GM23338 (cell line): Measurements from ENCODE around the gene ITGA1. TPM values are rescaled to one million over a fixed set of nuclear protein-coding genes. Genes with fewer than 3 reads are reported as not detected.

ENCODE experiments used
- ATAC-seq: fragments of 200-7000 bp; cut with Tn5 transposase; 3 replicates; pipeline ENCODE4 v1.9.1; 2020
- DNase-seq: peaks from one replicate; pipeline ENCODE4 v3.0.0-alpha.2; 2015; ENCODE audit warnings: low spot score
- H2AFZ ChIP-seq: fragments of 200-600 bp; sonication (generic); 2 replicates; pipeline ENCODE4 v1.8.0; 2016; ENCODE audit warnings: antibody characterized with exemption, mild to moderate bottlenecking, moderate library complexity
- H3F3A ChIP-seq: fragments of 200-600 bp; sonication (generic); replicated peaks from 2 replicates; pipeline ENCODE4 v1.8.0; 2017; ENCODE audit warnings: antibody characterized with exemption, mixed run types, low read depth
- H3K27ac ChIP-seq: fragments of 200-600 bp; sonication (generic); 2 replicates; pipeline ENCODE4 v1.6.1; 2016; ENCODE audit warnings: low read depth
- H3K27me3 ChIP-seq: fragments of 200-600 bp; sonication (generic); 2 replicates; pipeline ENCODE4 v1.8.0; 2016; ENCODE audit warnings: mild to moderate bottlenecking, mixed run types, moderate library complexity; ENCODE audit not compliant: insufficient read depth
- H3K36me3 ChIP-seq: fragments of 200-600 bp; sonication (generic); 2 replicates; pipeline ENCODE4 v1.8.0; 2016; ENCODE audit warnings: mild to moderate bottlenecking; ENCODE audit not compliant: insufficient read depth
- H3K4me1 ChIP-seq: fragments of 200-600 bp; sonication (generic); 2 replicates; pipeline ENCODE4 v1.8.0; 2016; ENCODE audit warnings: mild to moderate bottlenecking, moderate library complexity; ENCODE audit not compliant: insufficient read depth
- H3K4me2 ChIP-seq: fragments of 200-600 bp; sonication (generic); 2 replicates; pipeline ENCODE4 v1.7.1; 2017; ENCODE audit warnings: mixed run types
- H3K4me3 ChIP-seq: fragments of 200-600 bp; sonication (generic); 2 replicates; pipeline ENCODE4 v1.6.1; 2016; ENCODE audit warnings: mixed run types
- H3K79me2 ChIP-seq: fragments of 200-600 bp; sonication (generic); replicated peaks from 2 replicates; pipeline ENCODE4 v1.8.0; 2017; ENCODE audit warnings: mild to moderate bottlenecking; ENCODE audit not compliant: insufficient read depth
- H3K9me2 ChIP-seq: fragments of 200-600 bp; sonication (generic); 2 replicates; pipeline ENCODE4 v1.8.0; 2017; ENCODE audit not compliant: insufficient read depth
- H4K20me1 ChIP-seq: fragments of 200-600 bp; sonication (generic); replicated peaks from 2 replicates; pipeline ENCODE4 v1.8.0; 2017; ENCODE audit warnings: mild to moderate bottlenecking; ENCODE audit not compliant: insufficient read depth
- H3K27ac Mint-ChIP-seq: 2 replicates; pipeline ENCODE4 v1.8.0; 2020; ENCODE audit warnings: inconsistent platforms, mild to moderate bottlenecking, moderate library complexity, mixed read lengths
- H3K27me3 Mint-ChIP-seq: 3 replicates; pipeline ENCODE4 v1.8.0; 2022; ENCODE audit warnings: low read depth, mild to moderate bottlenecking, moderate library complexity, mixed read lengths, inconsistent platforms; ENCODE audit not compliant: insufficient read depth, poor library complexity
- H3K36me3 Mint-ChIP-seq: 3 replicates; pipeline ENCODE4 v1.8.0; 2021; ENCODE audit warnings: low read depth, mild to moderate bottlenecking, inconsistent platforms, moderate library complexity, mixed read lengths
- H3K4me1 Mint-ChIP-seq: 3 replicates; pipeline ENCODE4 v1.8.0; 2020; ENCODE audit warnings: mild to moderate bottlenecking, inconsistent platforms, mixed read lengths
- H3K4me3 Mint-ChIP-seq: 3 replicates; pipeline ENCODE4 v1.8.0; 2021; ENCODE audit warnings: moderate library complexity, mild to moderate bottlenecking, inconsistent platforms, mixed read lengths
- H3K9me3 Mint-ChIP-seq: 3 replicates; pipeline ENCODE4 v1.8.0; 2020; ENCODE audit warnings: moderate library complexity, mild to moderate bottlenecking, inconsistent platforms, mixed read lengths
- CREB1 ChIP-seq: fragments of 250-450 bp; sonication (Bioruptor Pico); IDR thresholded peaks from 2 replicates; pipeline ENCODE4 v1.5.0; 2020; ENCODE audit warnings: low read depth, mild to moderate bottlenecking, moderate library complexity
- CTCF ChIP-seq, 2 experiments: fragments of 200-600 bp in 1 of 2; sonication (generic) in 1 of 2; conservative IDR thresholded peaks; 2 replicates each; pipeline versions ENCODE4 v1.5.1 to v1.6.1; 2016 to 2017; ENCODE audit warnings: antibody characterized with exemption in 2 of 2, low read depth in 2 of 2, mild to moderate bottlenecking in 2 of 2, moderate library complexity in 1 of 2
- EZH2 ChIP-seq: fragments of 200-600 bp; sonication (generic); IDR thresholded peaks from one replicate; pipeline ENCODE4 v1.8.0; 2017; ENCODE audit warnings: antibody characterized with exemption, mild to moderate bottlenecking, low read depth; ENCODE audit not compliant: unreplicated experiment
- EZH2phosphoT487 ChIP-seq: fragments of 200-600 bp; sonication (generic); IDR thresholded peaks from one replicate; pipeline ENCODE4 v1.8.1; 2018; ENCODE audit warnings: antibody characterized with exemption; ENCODE audit not compliant: unreplicated experiment
- NANOG ChIP-seq: IDR thresholded peaks from 2 replicates; pipeline ENCODE4 v1.6.1; 2016; ENCODE audit warnings: antibody characterized with exemption, borderline replicate concordance
- POLR2AphosphoS5 ChIP-seq: IDR thresholded peaks from 2 replicates; pipeline ENCODE4 v1.6.1; 2016; ENCODE audit warnings: antibody characterized with exemption, low read depth
- REST ChIP-seq: IDR thresholded peaks from one replicate; pipeline ENCODE4 v1.6.1; 2018; ENCODE audit warnings: antibody characterized with exemption; ENCODE audit not compliant: unreplicated experiment
- ZNF114 ChIP-seq: fragments of 250-450 bp; sonication (Bioruptor Pico); IDR thresholded peaks from 2 replicates; pipeline ENCODE4 v1.5.0; 2020; ENCODE audit warnings: mild to moderate bottlenecking, moderate library complexity
- ZNF331 ChIP-seq: fragments of 250-450 bp; sonication (Bioruptor Pico); IDR thresholded peaks from 2 replicates; pipeline ENCODE4 v1.5.0; 2020; ENCODE audit warnings: low read depth, mild to moderate bottlenecking, moderate library complexity
- ZNF462 ChIP-seq: fragments of 250-450 bp; sonication (Bioruptor Pico); IDR thresholded peaks from 2 replicates; pipeline ENCODE4 v1.5.0; 2020; ENCODE audit warnings: mild to moderate bottlenecking, moderate library complexity
- polyA plus RNA-seq: library from polyadenylated mRNA; unstranded; fragments of >200 nt; fragmentation: Nextera tagmentation; extraction: Ambion mirVana; gene quantifications from 2 replicates; pipeline ENCODE4 v1.2.1, GENCODE V29; 2016
- total RNA-seq: library from RNA; depleted of rRNA; stranded (reverse); fragments of >200 nt; shearing (Covaris generic); gene quantifications from 2 replicates; pipeline ENCODE4 v1.2.3, GENCODE V29; 2014

ITGA1 gene
- total and polyA plus RNA-seq, 2 experiments from 2014 or later: 1.8 to 4.9 TPM

GRCh38 chr5:52885614-52886013, 97.9 kb downstream of the ITGA1 start:
- Mint-ChIP-seq H3K27ac (no peak overlapping the region), H3K36me3 (no peaks in the 10 kb centered on the region), H3K27me3 (peaks cover 3% of the 10 kb centered on the region), H3K4me3 (no peak overlapping the region), H3K4me1 (peaks cover 3% of the 10 kb centered on the region; the same call in 1 of the 3 replicates), H3K9me3 (no peaks in the 10 kb centered on the region)
- no peak for DNase-seq
- TF ChIP-seq REST: no peak
- TF ChIP-seq ZNF114 (CRISPR knock-in tag): no peak
- no peak for TF ChIP-seq CREB1
- TF ChIP-seq POLR2AphosphoS5: no peak
- TF ChIP-seq NANOG: no peak
- no peak for TF ChIP-seq EZH2
- TF ChIP-seq CTCF (conservative IDR thresholded peaks at IDR 0.05; ENCODE audit: low read depth in 2 of 2): no peak
- TF ChIP-seq ZNF331 (CRISPR knock-in tag): no peak
- H3K27ac ChIP-seq: no peak overlapping the region
- H3K36me3 ChIP-seq: no peaks in the 10 kb centered on the region
- no peak overlapping the region for H2AFZ ChIP-seq
- no peaks in the 10 kb centered on the region for H3K9me2 ChIP-seq
- no peaks in the 10 kb centered on the region for H3F3A ChIP-seq
- H3K4me2 ChIP-seq: no peak overlapping the region
- H3K79me2 ChIP-seq: no peaks in the 10 kb centered on the region
- no peaks in the 10 kb centered on the region for H4K20me1 ChIP-seq
- no peak overlapping the region for H3K4me3 ChIP-seq
- H3K4me1 ChIP-seq: no peaks in the 10 kb centered on the region
- no peak for ATAC-seq
- H3K27me3 ChIP-seq: no peaks in the 10 kb centered on the region

- H3K4me2 ChIP-seq: no peak overlapping the region
- H3K27me3 ChIP-seq: no peaks in the 10 kb centered on the region
- H2AFZ ChIP-seq: no peak overlapping the region
- H3K4me3 ChIP-seq: no peak overlapping the region
- no peaks in the 10 kb centered on the region for H3K9me2 ChIP-seq
- ATAC-seq: no peak
- H3K79me2 ChIP-seq: no peaks in the 10 kb centered on the region
- Mint-ChIP-seq H3K4me3 (no peak overlapping the region), H3K27me3 (no peaks in the 10 kb centered on the region), H3K9me3 (no peaks in the 10 kb centered on the region), H3K4me1 (peaks cover 3% of the 10 kb centered on the region; the same call in 1 of the 3 replicates), H3K27ac (no peak overlapping the region), H3K36me3 (no peaks in the 10 kb centered on the region)
- no peaks in the 10 kb centered on the region for H4K20me1 ChIP-seq
- H3K27ac ChIP-seq: no peak overlapping the region
- no peak for DNase-seq
- H3F3A ChIP-seq: no peaks in the 10 kb centered on the region
- H3K36me3 ChIP-seq: no peaks in the 10 kb centered on the region
- H3K4me1 ChIP-seq: no peaks in the 10 kb centered on the region
- TF ChIP-seq ZNF462 (CRISPR knock-in tag) (no peak), EZH2phosphoT487 (no peak)
Observed at GRCh38 chr5:52886206-52886605, 98.5 kb downstream of the ITGA1 start.
